GM18499 (cell line): ENCODE results near the gene PWWP2B.

ENCODE experiments used
- ATAC-seq: cut with Tn5 transposase; IDR thresholded peaks from one replicate; pipeline ENCODE4 v1.9.1; 2021; ENCODE audit warnings: moderate number of reproducible peaks; ENCODE audit not compliant: insufficient read depth, unreplicated experiment

The PWWP2B gene

GRCh38 chr10:132454296-132455198, 57.5 kb downstream of the PWWP2B start:
- no peak for ATAC-seq

- no peak for ATAC-seq
Measured at GRCh38 chr10:132455441-132455971, 58.5 kb downstream of the PWWP2B start.

GRCh38 chr10:132455986-132456847, 59.2 kb downstream of the PWWP2B start:
- ATAC-seq, result no peak

GRCh38 chr10:132456881-132457280, 59.9 kb downstream of the PWWP2B start:
- no peak for ATAC-seq

- no peak for ATAC-seq
Measured at GRCh38 chr10:132457328-132458070, 60.5 kb downstream of the PWWP2B start.

GRCh38 chr10:132458071-132458585, 61.1 kb downstream of the PWWP2B start:
- ATAC-seq, result no peak

GRCh38 chr10:132458586-132459300, 61.7 kb downstream of the PWWP2B start:
- no peak for ATAC-seq

GRCh38 chr10:132459301-132460003, 62.5 kb downstream of the PWWP2B start:
- ATAC-seq, result no peak

- no peak for ATAC-seq
Measured at GRCh38 chr10:132460071-132460470, 63.1 kb downstream of the PWWP2B start.

GRCh38 chr10:132460691-132461090, 63.7 kb downstream of the PWWP2B start:
- no peak for ATAC-seq

- no peak for ATAC-seq
Measured at GRCh38 chr10:132461103-132461682, 64.2 kb downstream of the PWWP2B start.

GRCh38 chr10:132461683-132462231, 64.8 kb downstream of the PWWP2B start:
- no peak for ATAC-seq

- ATAC-seq, result no peak
Measured at GRCh38 chr10:132462463-132463332, 65.7 kb downstream of the PWWP2B start.

GRCh38 chr10:132463333-132464255, 66.6 kb downstream of the PWWP2B start:
- ATAC-seq, result no peak

GRCh38 chr10:132464256-132465192, 67.5 kb downstream of the PWWP2B start:
- no peak for ATAC-seq
